ENCODE results near the gene COX6B1. TPM values are rescaled to one million over a fixed set of nuclear protein-coding genes. Genes with fewer than 3 reads are reported as not detected.
"Not testable (repeated sequence)": the region's sequence is repeated elsewhere in the genome, so short reads cannot be mapped to it uniquely, and the experiment has no call there.

The COX6B1 gene
- polyA plus RNA-seq (ENCODE audit: insufficient read length in 4 of 4), result 100 to 1,000 TPM; 302 to 435 (median 348) TPM

DNA sequence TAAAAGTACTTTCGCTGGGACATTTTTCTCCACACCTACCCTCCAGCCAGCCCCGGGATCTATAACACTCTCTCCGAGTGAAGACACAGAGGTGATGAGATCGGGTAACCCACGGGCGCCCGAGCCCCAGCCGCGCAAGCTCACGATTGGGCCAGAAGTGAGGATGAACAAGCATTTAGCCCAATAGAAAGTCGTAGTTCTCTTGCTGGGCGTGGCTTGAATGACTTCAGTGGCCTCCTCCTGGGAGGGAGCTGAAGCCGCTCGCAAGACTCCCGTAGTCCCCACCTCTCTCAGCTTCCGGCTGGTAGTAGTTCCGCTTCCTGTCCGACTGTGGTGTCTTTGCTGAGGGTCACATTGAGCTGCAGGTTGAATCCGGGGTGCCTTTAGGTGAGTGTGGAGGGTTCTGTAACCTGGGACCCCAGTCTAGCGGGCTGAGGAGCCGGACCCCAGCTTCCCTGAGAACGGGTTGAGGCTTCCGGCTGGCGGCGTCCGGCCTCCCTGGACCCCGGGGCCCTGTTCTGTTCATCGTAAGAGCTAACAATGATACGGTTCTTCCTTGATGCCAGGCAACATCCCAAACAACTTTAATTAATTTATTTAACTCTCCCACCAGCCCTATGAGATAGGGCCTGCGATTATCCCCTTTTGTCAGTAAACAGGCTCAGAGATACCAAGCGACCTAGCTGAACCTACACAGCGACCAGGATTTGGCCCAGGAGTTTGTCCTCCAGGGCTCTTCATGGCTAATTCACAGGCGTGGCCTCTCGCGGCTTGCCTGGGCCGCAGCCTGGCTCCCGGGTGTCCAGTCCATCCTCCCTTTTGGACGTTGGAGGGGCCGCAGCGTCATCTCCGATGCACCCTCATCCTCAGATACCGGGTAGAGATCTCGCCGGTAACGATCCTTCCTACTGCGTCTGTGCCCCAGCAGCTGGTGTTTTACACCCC is at the start of gene COX6B1:
Gene COX6B1 (plus strand): TSS at position 307 of the 945 bp plus-strand sequence. CDS start 2,921 bp downstream, outside the sequence.
- peak in 3 of 4 donors; percentile 87 to 96 (median 89) for DNase-seq (ENCODE audit: low read depth in 4 of 4, low spot score in 2 of 4)

DNA sequence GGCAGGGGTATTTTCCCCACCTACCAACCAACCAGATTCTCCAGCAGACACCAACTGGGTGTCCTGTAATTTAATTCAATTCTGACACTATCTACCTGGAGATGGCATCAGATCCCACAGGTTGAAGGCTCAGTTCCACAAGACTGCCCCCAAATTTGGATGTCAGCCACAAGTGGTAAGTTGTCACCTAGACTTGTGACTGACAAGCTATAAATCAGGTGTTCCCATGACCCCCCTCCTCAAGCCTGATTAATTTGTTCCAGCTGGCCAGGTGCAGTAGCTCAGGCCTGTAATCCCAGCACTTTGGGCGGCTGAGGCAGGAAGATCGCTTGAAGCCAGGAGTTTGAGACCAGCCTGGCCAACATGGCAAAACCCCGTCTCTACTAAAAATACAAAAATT is 46.2 kb upstream of the COX6B1 start:
- DNase-seq (ENCODE audit: low read depth in 4 of 4, low spot score in 2 of 4), result no peak

GRCh38 chr19:35604436-35604835 is 43.7 kb upstream of the COX6B1 start:
- not testable (repeated sequence) for DNase-seq (ENCODE audit: low read depth in 4 of 4, low spot score in 2 of 4)

DNA sequence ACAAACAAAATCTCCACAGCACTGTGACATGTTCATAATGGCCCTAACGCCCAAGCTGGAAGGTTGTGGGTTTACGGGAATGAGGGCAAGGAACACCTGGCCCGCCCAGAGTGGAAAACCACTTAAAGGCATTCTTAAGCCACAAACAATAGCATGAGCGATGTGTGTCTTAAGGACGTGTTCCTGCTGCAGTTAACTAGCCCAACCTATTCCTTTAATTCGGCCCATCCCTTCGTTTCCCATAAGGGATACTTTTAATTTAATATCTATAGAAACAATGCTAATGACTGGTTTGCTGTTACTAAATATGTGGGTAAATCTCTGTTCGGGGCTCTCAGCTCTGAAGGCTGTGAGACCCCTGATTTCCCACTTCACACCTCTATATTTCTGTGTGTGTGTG is 41.0 kb upstream of the COX6B1 start:
- DNase-seq (ENCODE audit: low read depth in 4 of 4, low spot score in 2 of 4), result not testable (repeated sequence)

DNA sequence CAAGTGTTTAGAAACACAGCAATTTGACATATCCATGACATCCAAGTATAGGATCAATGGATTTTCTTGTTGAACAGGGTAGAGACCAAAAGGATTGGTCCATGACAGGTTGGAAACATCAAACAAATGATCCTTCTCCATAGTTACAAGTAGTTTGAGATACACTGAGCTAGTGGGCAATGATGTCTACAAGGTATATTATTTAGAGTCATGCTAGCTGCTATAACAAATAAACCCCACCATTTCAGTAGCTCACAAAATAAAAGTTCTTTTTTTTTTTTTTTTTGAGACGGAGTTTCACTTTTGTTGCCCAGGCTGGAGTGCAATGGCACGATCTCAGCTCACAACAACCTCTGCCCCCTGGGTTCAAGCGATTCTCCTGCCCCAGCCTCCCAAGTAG is 40.5 kb upstream of the COX6B1 start:
- DNase-seq (ENCODE audit: low read depth in 4 of 4, low spot score in 2 of 4), result no peak

GRCh38 chr19:35608251-35608650 is 39.9 kb upstream of the COX6B1 start:
- DNase-seq (ENCODE audit: low read depth in 4 of 4, low spot score in 2 of 4), result no peak

GRCh38 chr19:35609851-35610353 is 38.2 kb upstream of the COX6B1 start:
- DNase-seq (ENCODE audit: low read depth in 4 of 4, low spot score in 2 of 4), result no peak

GRCh38 chr19:35612224-35612558 is 35.9 kb upstream of the COX6B1 start:
- no peak for DNase-seq (ENCODE audit: low read depth in 4 of 4, low spot score in 2 of 4)

- peak; percentile 83 to 91 (median 88) for DNase-seq (ENCODE audit: low read depth in 4 of 4, low spot score in 2 of 4)
Observed at GRCh38 chr19:35612559-35613321, 35.4 kb upstream of the COX6B1 start, which contains the start of gene HAUS5. Gene HAUS5, plus strand, starts transcription at chr19:35612735. Its CDS starts 60 bp downstream, at chr19:35612795.

DNA sequence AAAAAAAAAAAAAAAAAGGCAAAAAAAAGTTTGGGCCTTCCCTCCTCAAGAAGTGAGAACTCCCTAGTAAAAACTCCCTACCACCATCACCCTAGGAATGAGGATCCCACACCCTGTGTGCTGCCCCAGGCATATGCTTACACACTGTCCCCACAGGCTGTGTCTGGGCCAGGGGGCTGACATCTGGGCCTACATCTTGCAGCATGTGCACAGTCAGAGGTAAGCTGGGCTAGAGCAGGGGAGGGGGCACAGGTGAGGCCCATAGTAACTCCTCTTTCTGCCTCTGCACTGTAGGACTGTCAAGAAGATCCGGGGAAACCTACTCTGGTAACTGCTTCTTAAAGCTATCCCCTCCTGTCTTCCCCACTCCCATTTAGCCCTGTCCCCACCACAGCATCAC is 34.5 kb upstream of the COX6B1 start:
- no peak for DNase-seq (ENCODE audit: low read depth in 4 of 4, low spot score in 2 of 4)

DNA sequence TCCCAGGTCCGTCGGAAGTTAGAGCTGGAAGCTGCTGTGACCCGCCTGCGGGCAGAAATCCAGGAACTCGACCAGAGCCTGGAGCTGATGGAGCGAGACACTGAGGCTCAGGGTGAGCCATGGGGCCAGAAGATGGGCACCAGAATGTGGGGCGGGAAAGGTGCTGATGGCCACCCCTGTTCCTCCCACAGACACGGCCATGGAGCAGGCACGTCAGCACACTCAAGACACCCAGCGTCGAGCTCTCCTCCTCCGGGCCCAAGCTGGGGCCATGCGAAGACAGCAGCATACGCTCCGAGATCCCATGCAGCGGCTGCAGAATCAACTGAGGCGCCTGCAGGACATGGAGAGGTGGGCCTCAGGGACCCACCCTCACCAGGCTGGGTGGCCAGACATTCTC is 33.1 kb upstream of the COX6B1 start:
- DNase-seq (ENCODE audit: low read depth in 4 of 4, low spot score in 2 of 4), result no peak

DNA sequence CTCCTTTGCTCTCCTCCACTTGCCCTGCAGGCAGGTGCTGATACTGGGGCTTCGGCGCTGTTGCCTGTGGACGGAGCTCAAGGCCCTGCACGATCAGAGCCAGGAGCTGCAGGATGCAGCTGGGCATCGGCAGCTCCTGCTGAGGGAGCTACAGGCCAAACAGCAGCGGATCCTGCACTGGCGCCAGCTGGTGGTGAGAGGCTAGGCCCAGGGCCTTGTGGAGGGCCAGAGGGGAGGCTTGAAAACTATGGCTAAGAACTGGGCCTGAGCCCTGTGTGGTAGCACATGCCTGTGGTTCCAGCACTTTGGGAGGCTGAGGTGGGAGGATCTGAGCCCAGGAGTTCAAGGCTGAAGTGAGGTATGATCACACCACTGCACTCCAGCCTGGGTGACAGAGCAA is 29.3 kb upstream of the COX6B1 start:
- no peak for DNase-seq (ENCODE audit: low read depth in 4 of 4, low spot score in 2 of 4)

GRCh38 chr19:35619290-35619923 is 28.7 kb upstream of the COX6B1 start:
- DNase-seq (ENCODE audit: low read depth in 4 of 4, low spot score in 2 of 4), result no peak

DNA sequence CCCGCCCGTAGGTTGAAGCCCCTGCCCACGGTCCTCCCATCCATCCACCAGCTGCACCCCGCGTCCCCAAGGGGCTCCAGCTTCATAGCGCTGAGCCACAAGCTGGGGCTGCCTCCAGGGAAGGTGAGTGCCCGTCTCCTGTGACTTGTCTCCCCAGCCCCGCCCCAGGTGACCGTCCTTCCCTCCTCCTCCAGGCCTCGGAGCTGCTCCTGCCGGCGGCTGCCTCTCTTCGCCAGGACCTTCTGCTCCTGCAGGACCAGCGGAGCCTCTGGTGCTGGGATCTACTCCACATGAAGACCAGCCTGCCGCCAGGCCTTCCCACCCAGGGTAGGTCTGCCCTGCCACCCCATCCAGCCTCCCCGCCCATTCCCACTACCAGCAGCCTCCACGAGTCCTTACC is 28.1 kb upstream of the COX6B1 start:
- DNase-seq (ENCODE audit: low read depth in 4 of 4, low spot score in 2 of 4), result no peak

DNA sequence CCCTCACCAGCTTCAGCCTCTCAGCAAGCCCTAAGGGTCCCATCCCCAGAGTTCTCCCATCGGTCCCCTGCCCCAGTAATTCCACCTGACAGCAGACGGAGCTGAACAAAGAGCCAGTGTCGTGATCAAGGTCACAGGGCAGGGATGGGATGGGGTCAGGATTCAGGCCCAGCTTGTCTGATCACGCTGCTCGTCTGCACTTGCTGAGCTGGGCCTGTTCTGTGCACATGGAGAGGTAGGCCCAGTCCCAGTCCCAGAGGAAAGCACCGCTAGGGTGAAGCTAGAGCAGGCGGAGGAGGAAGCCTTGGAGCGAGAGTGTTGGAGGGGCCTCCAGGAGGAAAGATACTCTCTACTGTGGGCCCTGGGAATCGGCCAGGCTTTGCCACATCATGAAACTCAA is 26.4 kb upstream of the COX6B1 start:
- DNase-seq (ENCODE audit: low read depth in 4 of 4, low spot score in 2 of 4), result no peak

DNA sequence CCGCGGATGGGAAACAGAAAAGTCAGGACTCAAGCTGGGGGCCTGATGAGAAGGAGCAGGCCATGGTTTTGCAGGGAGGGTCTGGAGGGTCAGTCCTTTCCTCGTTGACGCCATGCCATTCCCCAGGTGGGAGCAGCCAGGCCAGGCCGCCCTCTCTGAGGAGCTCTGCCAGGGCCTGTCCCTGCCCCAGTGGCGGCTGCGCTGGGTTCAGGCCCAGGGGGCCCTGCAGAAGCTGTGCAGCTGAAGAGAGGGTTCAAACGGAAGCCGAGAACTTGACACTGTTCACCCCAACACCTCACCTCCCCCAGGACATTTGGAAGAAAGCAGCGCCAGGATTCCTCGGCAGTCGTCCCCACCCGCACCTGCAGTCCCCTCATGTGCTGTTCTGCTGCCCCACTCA is 25.4 kb upstream of the COX6B1 start:
- DNase-seq (ENCODE audit: low read depth in 4 of 4, low spot score in 2 of 4), result no peak

DNA sequence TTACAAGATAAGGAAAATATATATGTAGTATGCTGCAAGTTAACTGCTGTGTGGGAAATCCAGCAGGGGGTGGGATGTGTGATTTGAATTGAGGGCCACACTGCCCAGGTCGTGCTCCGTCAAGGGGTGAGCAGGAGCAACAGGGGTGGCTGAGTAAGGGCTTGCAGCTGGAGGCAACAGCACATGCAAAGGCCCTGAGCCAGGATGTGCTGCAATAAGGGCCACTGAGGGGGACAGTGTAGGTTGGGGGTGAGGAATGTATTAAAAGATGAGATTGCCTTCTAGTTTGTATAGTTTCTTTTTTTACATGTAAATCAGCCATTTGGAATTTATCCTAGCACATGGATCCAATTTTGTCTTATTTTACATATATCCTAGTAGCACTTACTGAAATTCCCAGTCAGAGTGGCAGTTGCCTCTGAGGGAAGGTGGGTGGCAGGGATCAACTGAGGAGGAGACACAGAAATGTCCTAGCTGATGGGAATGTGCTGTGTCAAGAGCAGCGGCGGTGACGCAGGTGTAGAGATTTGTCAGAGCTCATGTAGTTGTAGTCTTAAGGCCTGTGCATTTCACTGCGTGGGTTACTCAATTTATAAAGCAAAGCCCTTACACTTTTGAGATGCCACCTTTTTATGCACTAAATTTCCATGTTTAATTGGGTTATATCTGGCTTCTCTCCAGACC is 24.7 kb upstream of the COX6B1 start:
- no peak for DNase-seq (ENCODE audit: low read depth in 4 of 4, low spot score in 2 of 4)

DNA sequence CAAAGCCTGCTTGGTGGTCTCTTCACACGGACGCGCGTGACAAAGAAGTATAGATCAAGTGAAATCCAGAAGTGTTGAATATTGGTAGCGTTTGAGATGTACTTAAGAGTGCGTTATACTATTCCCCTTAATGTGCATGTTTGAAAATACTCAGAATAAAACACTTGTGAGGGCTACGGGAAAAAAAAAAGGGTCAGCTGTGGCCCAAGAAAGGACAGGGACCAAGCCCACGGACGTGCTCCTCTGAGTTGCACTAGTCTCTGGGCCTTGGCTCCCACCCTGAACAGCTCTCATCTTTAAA is 19.9 kb upstream of the COX6B1 start:
- no peak for DNase-seq (ENCODE audit: low read depth in 4 of 4, low spot score in 2 of 4)

GRCh38 chr19:35628565-35629331 is 19.4 kb upstream of the COX6B1 start, which contains the start of gene RBM42:
Gene RBM42, plus strand, starts transcription at chr19:35629036. Its CDS starts 118 bp downstream, at chr19:35629154.
- DNase-seq (ENCODE audit: low read depth in 4 of 4, low spot score in 2 of 4), result peak; percentile 96 to 99 (median 98)

DNA sequence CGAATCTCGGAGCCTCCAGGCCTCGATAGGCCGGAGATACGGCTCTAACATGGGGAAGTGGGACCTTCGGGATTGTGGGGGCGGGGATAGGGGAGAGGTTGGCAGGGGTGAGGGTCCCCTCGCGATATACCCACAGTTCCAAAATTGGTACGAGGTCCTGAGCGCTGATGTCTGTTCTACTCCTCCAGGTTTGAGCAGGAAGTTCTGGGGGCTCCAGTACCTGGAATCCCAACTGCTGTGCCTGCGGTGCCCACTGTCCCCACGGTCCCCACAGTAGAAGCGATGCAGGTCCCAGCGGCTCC is 18.8 kb upstream of the COX6B1 start:
- DNase-seq (ENCODE audit: low read depth in 4 of 4, low spot score in 2 of 4), result no peak
